Measurements from ENCODE around the gene LMO4. TPM values are rescaled to one million over a fixed set of nuclear protein-coding genes. Genes with fewer than 3 reads are reported as not detected.

LMO4 gene
- total RNA-seq, 1 experiment from 2014 or later = 38.5 TPM

- RAD21 ChIA-PET (ENCODE audit: low non-redundant PET in 1 of 2, low total read pairs in 2 of 2, uncharacterized antibody in 2 of 2, unreplicated experiment in 2 of 2) = no interaction called here
- CTCF ChIA-PET = interaction anchor here (1.4 kb wide), 1 partner anchor 20 kb away, joined by 3 read pairs; no protein-coding TSS in a partner anchor
- Histone ChIP-seq H3K27me3 (ENCODE audit: insufficient read depth, low read length) (no peaks in the 10 kb centered on the region), H3K27ac (ENCODE audit: low read depth, low read length) (no peak overlapping the region), H3K9me3 (ENCODE audit: control insufficient read depth in 1 of 2, insufficient read depth in 1 of 2, low read depth in 1 of 2, low read length in 2 of 2) (no peaks in the 10 kb centered on the region), H2AFZ (ENCODE audit: low read depth, low read length, poor library complexity, severe bottlenecking) (no peak overlapping the region), H3K4me1 (ENCODE audit: control insufficient read depth in 1 of 2, insufficient read depth in 2 of 2, low read length in 2 of 2) (no peaks in the 10 kb centered on the region), H4K20me1 (ENCODE audit: insufficient read depth) (no peaks in the 10 kb centered on the region), H3K9ac (ENCODE audit: low read length) (no peak overlapping the region), H3K9me2 (ENCODE audit: insufficient read depth) (no peaks in the 10 kb centered on the region), H3K4me3 (replicated peaks in 1 of 2; ENCODE audit: low read depth in 1 of 2, low read length in 2 of 2) (no peak overlapping the region), H3K4me2 (ENCODE audit: low read length) (no peak overlapping the region), H3K36me3 (ENCODE audit: control insufficient read depth in 1 of 2, insufficient read depth in 2 of 2, low read length in 2 of 2) (peaks cover under 1 to 10% of the 10 kb centered on the region in 2 experiments; a peak in 3 of 4 replicates), H3K79me2 (ENCODE audit: insufficient read depth, low read length) (no peaks in the 10 kb centered on the region)
- ATAC-seq = no peak
- TF ChIP-seq ZNF274 (IDR thresholded peaks at IDR 0.05; ENCODE audit: low read depth, low read length) (no peak), POLR2AphosphoS5 (IDR thresholded peaks at IDR 0.05; ENCODE audit: low read depth, low read length) (no peak), ZBTB33 (IDR thresholded peaks at IDR 0.05; ENCODE audit: extremely low read depth, insufficient replicate concordance, low read length) (no peak), SIN3A (IDR thresholded peaks at IDR 0.05; ENCODE audit: low read depth) (no peak), YY1 (IDR thresholded peaks at IDR 0.05; ENCODE audit: extremely low read depth, insufficient replicate concordance, low read depth, low read length) (no peak), RAD21 (IDR thresholded peaks at IDR 0.05; ENCODE audit: low read depth) (no peak), ELF1 (IDR thresholded peaks at IDR 0.05; ENCODE audit: borderline replicate concordance, low read depth) (no peak), CTCF (IDR thresholded peaks at IDR 0.05 in 2 of 3, conservative IDR thresholded peaks at IDR 0.05 in 1 of 3; ENCODE audit: borderline replicate concordance in 1 of 3, insufficient read depth in 1 of 3, low read depth in 2 of 3, low read length in 2 of 3) (no peak), TCF7L2 (IDR thresholded peaks at IDR 0.05; ENCODE audit: borderline replicate concordance, extremely low read depth, insufficient read depth, insufficient read length) (no peak)
- intact Hi-C loops (cut with micrococcal nuclease) = no loop called here
- DNase-seq (ENCODE audit: low read depth, low spot score) = no peak
- POLR2A ChIA-PET = no interaction called here
- no TSS peak for BruUV-seq (replicated peaks)
Measured at GRCh38 chr1:87346130-87346814, 17.6 kb downstream of the LMO4 start.
